CD1c-positive myeloid dendritic cell (primary cell): ENCODE data around the gene EREG.
"Not testable (repeated sequence)": the region's sequence is repeated elsewhere in the genome, so short reads cannot be mapped to it uniquely, and the experiment has no call there.

ENCODE experiments used
- DNase-seq: peaks from one replicate; pipeline ENCODE4 v3.0.0-alpha.2; 2016; ENCODE audit errors: extremely low spot score

Gene EREG

DNA sequence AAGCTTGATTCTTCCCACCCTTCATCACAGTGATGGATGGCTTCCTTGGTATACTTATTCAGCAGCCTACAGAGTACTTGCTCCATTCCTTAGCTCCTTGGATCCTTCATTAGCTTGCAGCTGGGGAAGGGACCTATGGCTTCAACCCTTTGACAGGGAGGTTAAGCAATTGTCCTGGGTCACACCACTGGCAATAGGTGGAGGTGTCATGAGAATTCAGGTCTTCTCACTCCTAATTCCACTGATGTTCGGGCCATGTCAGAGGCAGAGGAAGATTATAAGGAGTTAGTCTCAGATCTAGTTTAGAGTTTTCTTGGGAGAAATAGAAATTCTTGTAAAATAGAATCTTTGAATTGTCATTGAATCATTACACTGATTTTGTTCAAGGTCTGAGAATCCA is 24.5 kb downstream of the EREG start:
- DNase-seq: no peak

DNA sequence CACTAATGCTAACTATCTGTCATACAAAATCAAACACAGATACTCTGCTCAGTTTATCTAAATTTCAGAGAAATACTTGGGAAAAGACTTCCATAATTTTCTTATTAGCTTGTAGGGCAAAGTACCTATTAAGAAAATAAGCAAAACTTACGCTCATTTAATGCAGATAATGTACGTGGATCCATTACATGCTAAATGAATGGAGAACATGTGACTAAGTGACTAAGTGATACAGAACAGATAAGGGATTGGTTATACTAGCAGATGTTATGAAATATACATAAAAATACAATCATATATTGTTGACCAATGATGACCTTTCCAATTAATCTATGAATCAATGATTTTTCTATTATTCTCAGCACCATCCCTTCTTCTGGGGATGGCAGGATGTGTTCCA is 25.7 kb downstream of the EREG start:
- no peak for DNase-seq

DNA sequence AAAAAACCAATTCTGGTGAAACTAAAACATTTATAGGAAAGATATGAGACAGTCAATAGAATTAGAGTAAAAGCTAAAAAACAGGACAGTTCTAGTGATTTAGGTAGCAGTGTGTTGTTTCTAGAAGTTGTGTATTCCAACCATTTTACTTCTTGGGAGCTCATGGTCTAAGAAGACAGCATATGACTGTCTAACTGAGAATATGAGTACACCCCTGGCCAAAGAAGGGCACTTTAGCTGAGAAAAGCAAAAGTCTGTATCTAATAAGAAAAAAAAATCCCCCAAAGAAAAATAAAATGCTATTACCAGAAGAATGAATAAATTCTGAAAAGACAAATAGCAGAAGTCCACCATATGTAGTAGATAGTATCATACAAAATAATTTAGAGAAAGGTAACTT is 26.4 kb downstream of the EREG start:
- DNase-seq: no peak

DNA sequence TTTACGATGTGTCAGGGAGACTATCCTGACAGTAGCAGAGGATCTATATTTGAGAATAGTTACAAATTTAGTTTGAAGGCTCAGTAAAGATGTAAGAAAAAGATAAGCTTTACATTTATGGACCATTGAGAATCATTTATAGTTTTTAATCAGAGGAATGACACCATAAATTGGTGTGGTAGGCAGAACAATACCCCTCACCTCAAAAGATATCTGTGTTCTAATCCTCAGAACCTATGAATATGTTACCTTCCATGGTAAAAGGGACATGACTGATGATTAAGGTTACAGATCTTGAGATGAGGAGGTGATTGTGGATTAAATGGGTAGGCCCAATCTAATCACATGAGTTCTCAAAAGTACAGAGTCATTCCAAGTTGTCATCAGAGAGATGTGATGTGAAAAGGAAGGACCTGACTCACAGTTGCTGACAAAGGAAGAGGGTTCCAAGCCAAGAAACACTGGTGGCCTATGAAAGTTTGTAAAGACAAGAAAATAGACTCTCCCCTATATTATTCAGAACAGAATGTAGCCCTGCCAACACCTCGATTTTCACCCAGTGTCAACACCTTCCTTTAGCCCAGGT is 27.0 kb downstream of the EREG start:
- no peak for DNase-seq

DNA sequence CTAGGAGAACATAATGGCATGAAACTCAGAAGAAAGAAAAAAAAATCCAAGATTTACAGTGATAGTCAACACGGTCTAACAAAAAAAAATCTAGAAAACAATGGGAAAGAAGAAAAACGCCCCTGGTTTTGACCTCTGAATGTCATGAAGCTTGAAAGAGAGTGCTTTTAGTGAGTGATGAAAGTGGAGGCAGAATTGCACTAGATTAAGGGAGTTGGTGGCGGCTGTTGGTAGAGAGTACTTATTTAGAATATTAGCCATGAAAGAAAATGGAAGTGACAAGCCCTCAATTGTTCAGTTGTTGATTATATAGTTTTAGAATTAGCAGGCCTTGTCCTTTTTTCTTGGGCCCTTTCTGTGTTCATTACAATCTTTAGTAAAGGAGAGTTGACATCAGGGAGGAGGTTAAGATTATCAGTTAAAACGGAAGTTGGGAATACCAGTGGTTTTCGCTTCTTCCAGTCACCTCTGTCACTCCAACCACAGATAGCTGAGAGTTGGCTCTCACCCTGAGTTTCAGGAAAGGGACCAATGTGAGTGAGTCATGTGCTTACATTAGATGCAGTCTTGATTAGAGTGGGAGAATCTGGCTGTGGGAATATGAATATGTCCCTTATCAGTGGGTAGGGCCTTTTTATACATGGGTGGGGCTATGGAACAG is 29.7 kb downstream of the EREG start:
- no peak for DNase-seq

DNA sequence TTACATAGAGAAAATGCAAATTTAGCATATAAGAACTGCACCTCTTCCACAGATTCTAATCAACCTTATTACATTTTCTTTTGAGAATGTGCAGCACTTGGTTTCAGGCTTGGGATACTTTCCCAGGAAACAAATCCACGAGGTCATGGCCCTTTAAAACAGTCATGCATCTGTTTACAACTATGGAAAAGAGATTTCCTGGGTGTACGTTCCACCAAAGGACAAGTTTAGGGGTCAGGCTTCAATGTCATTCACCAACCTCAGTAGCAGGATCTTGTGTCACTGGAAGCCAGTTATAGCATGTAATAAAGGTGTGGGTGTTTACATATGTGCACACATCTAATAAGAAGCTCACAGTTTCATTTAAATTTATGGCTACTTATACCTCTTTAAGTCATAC is 30.7 kb downstream of the EREG start:
- no peak for DNase-seq

DNA sequence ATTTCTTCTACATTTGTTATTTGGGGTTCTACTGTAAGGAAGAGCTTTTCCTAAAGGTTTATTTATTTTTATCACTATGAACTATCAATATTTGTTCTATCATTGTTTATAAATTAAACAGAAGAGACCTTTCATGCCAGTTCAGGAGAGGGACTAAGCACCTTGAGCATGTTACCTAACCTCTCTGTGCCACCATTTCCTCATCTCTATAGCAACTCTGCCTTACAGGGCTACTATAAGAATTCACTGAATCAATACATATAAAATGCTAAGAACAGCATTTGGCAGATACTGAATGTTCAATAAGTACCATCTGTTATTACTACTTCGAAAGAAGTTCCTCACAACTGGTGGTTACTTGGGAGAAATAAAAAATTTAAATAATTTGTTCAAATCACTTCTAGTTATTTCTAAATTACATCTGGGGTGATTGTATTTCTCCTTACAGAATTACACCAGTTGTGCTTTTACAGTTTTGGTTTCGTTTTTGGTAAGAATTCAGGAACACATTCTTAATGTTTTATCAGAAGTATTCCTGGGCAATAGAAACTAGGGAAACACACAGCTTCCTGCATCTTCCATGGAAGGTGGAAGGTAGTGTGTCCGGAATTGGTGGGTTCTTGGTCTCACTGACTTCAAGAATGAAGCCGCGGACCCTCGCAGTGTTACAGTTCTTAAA is 32.9 kb downstream of the EREG start:
- DNase-seq: peak; percentile 65

DNA sequence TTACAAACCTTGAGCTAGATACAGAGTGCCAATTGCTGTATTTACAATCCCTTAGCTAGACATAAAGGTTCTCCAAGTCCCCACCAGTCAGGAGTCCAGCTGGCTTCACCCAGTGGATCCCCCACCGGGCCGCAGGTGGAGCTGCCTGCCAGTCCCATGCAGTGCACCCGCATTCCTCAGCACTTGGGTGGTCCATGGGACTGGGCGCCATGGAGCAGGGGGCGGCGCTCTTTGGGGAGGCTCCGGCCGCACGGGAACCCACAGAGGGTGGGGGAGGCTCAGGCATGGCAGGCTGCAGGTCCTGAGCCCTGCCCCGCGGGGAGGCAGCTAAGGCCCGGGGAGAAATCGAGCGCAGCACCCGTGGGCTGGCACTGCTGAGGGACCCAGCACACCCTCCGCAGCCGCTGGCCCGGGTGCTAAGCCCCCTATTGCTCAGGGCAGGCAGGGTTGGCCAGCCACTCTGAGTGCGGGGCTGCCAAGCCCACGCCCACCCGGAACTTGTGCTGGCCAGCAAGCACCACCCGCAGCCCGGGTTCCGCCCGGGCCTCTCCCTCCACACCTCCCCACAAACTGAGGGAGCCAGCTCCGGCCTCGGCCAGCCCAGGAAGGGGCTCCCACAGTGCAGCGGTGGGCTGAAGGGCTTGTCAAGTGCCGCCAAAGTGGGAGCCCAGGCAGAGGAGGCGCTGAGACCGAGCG is 34.1 kb downstream of the EREG start:
- DNase-seq: not testable (repeated sequence)

DNA sequence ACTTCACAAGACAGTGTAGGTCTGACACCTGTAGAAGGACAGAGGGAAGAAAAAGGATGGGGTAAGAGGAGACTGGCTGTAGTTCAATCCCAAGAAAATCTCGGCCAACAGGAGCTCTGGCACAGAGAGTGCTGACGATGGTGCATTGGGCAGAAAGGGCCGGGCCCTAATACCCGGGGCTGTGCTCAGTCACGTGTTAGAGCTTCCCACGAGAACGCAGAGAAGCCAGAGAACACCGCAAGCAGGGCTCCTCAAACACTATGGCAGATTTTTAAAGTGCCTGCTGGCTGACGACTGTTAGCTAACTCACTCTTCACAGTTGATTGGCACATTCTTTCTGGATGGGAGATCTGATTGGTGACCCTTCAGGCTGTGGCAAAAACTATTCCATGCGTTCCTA is 35.5 kb downstream of the EREG start:
- DNase-seq: no peak

DNA sequence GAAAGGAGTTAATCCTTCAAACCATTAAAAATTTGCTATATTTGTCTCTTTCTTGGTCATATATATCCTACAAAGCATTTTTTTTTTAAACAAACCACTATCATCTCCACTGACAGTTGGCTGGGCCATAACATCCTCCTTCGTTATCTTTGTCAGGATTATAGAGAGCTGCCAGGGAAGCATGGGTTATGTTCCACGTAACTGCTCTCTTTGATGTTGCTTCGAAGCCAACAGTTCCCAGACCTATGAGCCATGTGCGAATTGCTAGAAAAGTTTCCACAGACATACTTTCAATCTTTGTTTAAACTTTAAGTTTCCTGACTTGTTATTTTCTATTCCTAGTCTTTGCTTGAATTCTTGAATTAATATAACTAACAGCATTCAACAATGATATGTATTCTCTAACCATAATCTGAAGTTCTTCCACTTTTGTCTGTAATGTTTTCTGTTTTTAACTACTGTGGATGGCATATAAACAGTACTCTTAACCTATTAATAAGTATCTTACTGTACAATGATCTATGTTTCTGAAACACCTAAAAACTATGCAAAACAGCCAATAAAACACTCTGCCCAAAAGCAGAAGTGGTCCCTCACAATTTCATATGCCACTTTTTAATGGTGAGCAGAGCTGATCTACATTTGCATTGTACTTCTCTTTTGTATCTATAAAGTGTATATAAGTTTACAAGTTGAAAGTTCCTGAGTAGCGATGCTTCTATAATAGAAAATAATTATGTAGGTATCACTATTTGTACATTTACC is 37.9 kb downstream of the EREG start:
- DNase-seq: peak; percentile 10

DNA sequence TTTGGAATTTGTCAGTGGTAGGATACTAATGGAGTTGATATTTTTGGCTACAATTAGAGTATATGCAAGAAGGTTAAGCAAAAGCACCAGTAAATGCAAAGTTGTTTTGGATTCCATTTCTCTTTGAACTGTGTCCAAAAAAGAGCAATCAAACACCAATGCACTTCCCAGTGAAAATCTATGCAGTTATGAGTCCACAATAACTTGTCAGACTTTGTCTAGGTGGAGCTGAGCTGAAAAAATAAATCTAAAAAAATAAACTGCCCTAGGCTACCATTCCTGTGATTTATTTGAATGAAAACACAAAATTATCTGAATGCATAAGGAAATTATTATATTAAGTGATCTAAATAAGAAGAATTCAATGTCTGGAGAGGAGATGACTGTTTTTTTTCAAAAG is 42.9 kb downstream of the EREG start:
- no peak for DNase-seq

DNA sequence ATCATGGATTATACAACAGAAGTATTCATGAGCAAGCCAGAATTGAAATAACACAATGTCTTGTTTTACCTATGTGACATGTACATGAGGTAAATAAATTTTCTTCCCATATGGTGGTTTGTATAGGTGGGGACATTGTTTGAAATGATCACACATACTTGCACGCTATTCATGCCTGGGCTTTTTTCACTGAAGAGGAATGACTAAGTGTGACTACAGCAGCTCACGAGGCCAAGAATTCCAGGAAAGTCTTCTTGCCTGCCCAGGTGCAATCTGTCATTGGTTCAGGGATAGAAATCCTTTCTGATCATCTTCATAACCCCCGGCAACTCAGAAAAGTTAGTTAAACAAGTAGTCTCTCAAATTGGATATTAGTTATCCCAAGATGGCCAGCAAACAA is 43.7 kb downstream of the EREG start:
- no peak for DNase-seq

DNA sequence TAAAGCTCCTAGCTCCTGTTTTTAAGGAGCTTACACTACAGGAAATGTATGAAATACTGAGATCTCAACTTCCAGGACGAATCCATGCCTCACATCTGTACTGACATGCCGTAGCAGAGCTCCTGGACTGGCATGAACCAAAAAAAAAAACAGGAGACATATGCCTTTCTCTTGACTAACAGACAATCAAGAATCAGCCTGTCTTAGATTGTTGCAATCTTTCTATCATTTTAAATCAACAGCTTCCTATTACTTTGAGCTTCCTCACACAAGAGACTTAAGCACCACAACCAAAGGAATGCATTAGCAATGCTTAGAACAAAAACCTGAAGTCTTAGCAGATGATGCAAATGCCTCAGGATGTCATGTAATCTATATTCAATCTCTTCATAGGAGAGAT is 45.3 kb downstream of the EREG start:
- DNase-seq: no peak

DNA sequence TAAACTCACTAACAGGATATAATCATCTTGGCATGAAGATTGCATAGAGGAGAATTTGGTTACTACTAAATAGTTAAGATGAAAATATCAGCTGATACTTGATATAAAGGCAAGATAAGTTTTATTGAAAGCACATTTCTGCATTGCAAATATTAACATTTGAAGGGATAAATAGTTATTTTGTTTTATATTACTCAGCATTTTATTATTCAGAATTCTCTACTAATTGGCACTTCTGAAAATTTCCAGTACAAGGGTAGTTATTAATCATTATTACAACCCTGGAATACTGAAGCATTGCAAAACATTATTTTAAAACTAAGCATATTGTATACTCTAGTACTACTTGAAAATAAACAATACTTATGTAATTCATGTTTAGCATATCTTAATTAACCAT is 47.3 kb downstream of the EREG start:
- DNase-seq: no peak

DNA sequence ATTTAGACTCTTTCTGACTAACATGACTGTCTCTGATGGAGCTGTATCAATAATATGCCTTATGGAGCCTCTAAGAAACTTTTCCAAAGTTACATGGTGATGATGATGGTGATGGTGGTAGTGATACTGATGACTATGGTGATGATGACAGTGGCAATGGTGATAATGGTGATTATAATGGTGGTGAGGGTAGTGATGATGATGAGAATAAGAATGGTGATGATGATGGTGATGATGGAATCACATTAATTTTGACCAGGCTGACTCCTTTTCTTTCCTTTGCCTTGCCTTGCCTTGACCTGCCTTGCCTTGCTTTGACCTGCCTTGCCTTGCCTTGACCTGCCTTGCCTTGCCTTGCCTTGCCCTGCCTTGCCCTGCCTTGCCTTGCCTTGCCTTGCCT is 48.3 kb downstream of the EREG start:
- no peak for DNase-seq

DNA sequence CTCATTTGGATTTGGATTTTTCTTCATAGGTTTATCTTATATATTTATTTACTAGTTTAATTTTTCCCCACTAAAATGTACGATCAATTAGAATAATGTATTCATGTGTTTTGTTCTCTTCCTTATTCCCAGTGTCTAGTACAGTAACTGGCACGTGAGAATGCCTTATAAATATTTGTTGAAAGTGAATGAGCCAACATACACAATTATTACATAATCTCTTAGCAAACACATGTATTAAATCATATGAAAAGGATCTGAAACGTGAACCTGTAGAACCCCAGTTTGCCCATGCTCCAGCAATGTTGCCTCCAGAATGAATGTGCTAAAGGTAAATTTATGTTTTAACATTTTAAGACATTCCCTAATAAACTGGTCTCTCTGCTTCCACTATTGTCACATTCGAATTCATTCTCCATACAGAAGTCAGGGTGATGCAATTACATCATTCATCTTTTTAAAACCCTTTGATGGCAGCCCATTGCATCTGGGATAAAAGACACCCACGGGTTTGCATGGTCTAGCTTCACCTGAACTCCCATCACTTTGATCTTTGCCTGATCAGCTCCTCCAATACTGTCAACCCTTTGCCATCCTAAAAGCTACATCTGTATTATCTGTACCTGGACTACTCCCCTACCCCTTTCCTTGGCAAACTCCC is 49.3 kb downstream of the EREG start:
- no peak for DNase-seq

DNA sequence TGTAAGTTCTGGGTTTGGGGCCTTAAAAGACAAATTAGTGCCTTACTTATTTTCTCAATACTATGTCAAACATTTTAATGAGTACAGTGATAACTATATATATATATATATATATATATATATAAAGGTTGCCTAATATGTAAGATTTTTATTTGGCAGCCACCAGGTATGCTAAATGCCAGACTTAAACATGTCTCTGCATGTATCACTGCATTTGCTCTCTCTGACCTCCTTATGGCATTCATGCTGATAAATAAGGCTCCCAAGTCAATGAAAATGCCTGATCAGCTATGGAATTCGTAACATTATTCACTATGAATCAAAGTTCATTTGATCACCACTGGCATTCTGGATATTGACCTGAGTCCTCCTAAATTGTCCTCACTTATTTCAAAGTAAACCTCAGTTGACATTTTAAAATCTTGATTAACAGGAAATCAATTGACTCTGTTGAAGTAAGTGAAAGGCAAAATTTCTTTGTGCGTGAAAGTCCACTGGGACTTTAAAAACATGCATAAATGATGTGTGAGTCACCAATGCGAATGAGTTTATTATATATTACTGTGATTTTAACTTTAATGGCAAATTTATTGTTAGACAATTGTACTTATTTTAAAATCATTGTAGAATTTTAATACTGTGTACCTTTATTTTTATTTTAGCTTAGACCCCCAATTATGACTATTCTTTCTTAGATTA is 50.8 kb downstream of the EREG start:
- no peak for DNase-seq

DNA sequence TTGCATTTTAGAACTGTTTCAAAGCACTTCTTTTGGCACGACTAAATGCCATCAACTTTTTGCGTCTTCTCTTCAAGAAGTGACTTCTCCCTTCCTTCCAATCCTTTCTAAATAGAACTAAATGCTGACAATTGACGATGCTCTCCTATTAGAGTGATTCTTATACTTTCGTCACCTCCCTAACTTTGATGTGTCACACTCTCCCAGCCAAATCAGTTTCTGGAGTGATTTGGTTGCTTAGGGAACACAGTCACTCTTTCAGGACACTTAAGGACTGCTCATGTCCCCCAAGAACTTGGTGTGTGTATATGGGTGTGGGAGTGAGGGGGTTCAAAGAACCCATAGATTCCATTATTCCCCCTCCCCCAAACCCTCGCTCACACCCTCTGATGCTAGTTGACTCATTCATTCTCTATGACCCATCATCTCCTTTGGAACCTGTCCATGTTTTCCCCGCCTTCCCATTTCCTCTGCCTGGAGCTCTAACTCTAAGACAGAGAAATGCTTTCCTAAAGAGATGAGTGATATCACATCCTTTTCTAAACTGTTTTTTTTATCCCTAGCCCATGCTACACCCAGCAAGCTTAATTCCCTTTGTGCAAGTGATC is 53.2 kb downstream of the EREG start:
- DNase-seq: no peak

DNA sequence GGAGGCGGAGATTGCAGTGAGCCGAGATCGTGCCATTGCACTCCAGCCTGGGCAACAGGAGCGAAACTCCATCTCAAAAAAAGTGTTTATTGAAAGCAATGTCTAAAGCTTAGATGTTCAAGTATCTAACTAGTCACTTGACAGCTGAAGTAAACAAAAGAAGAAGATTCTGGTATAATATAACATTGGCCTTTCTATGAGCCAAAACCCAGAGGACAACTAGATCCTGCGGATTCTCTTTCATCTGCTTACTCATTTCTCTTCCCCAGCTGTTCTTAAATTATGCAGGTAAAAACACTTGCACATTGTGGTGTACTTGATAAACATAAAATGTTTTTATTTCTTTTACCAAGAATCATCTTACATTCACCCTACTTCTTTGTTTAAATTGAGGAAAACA is 55.9 kb downstream of the EREG start:
- DNase-seq: no peak

DNA sequence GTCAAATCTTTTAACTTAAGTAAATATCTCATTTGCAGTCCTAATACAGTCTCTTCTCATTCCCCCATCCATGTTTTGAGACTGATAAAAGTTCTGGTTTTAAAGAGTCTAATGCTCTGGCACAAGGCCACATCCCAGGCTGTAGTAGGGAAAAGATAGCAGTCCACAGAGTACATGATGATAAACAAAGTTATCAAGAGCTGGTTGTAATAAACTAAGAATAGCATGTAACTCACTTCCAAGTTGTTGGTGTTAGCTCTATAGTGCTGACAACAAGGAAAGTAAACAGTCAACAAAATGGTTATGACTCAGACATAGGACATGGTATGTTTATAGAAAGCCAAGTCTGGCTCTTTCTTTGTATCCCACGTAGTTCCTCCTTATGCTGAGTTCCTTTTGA is 58.2 kb downstream of the EREG start:
- DNase-seq: no peak

DNA sequence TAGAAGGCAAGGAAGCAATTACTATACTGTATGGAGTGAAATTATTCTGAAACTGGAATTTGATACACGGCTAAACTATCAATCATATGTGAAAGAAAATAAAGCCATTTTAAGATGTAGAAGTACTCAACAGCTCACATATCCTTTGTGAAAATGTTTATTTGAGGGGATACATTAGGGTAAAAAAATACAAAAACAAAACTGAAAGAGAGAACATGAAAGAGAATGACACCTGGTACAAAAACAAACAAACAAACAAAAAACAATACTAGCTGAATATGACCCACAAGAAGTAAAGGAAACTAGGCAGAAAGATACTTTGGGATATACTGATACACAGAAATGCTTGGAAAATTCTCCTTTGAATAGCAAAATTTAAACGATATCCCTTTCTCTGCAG is 59.2 kb downstream of the EREG start:
- no peak for DNase-seq
